ENCODE measurements around the gene NEK4.
A peak's percentile ranks its signal among the peaks of the same experiment; 100 is the strongest.
"Not testable (repeated sequence)": the region's sequence is repeated elsewhere in the genome, so short reads cannot be mapped to it uniquely, and the experiment has no call there.

NEK4 gene

GRCh38 chr3:52730681-52731080 is 40.1 kb downstream of the NEK4 start:
- DNase-seq = no peak

DNA sequence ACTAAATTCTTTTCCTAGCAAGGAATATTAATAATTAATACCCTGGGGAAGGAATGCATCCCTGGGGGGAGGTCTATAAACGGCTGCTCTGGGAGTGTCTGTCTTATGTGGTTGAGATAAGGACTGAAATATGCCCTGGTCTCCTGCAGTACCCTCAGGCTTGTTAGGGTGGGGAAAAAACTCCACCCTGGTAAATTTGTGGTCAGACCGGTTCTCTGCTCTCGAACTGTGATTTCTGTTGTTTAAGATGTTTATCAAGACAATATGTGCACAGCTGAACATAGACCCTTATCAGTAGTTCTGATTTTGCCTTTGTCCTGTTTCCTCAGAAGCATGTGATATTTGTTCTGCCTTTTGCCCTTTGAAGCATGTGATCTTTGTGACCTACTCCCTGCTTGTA is 42.0 kb downstream of the NEK4 start:
- DNase-seq = not testable (repeated sequence)

DNA sequence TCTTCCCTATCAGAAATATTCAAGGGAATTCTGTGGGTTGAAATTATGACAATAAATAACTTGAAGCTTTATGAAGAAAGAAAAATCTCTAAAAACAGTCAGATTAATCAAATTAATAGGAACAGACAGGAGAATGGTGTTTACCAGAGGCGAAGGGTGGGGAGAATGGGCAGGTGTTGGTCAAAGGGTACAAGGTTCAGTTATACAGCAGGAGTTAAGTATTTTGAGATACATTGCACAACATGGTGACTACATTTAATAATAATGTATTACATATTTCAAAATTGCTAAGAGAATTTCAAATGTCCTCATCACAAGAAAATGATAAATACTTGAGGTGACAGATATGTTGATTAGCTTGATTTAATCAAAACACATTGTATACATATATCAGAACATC is 46.2 kb downstream of the NEK4 start:
- no peak for DNase-seq

DNA sequence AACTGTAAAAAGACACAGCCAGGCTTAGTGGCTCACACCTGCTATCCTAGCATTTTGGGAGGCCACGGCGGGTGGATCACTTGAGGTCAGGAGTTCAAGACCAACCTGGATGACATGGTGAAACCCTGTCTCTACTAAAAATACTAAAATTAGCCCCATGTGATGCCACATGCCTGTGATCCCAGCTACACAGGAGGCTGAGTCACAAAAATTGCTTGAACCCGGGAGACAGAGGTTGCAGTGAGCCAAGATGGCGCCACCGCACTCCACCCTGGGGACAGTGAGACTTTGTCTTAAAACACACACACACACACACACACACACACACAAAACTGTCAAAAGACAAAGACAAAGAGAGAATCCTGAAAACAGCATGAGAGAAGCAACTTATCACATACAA is 46.8 kb downstream of the NEK4 start:
- DNase-seq = no peak

DNA sequence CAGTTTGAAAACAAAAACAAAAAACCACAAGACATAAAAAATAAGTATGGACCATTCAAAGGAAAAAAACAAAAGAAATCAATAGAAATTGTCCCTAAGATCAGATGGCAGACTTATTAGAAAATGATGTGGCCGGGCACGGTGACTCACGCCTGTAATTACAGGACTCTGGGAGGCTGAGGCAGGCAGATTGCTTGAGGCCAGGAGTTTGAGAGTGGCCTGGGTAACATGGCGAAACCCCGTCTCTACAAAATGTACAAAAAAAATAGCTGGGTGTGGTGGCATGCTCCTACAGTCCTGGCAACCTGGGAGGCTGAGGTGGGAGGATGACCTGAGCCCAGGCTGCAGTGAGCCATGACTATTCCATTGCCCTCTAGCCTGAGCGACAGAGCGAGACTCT is 48.2 kb downstream of the NEK4 start:
- no peak for DNase-seq

DNA sequence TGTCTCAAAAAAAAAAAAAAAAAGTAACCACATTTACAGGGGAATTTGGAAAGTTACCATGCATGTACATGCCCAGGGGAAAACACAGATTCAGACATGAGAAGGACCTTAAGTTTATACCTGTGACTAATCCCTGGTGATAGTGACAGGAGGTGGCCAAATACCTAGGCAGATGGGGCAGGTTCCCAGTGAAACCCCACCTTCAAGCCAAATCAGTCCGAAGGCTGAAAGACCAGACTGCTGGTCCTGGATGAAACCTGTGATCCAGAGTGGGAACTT is 49.1 kb downstream of the NEK4 start:
- DNase-seq = no peak

DNA sequence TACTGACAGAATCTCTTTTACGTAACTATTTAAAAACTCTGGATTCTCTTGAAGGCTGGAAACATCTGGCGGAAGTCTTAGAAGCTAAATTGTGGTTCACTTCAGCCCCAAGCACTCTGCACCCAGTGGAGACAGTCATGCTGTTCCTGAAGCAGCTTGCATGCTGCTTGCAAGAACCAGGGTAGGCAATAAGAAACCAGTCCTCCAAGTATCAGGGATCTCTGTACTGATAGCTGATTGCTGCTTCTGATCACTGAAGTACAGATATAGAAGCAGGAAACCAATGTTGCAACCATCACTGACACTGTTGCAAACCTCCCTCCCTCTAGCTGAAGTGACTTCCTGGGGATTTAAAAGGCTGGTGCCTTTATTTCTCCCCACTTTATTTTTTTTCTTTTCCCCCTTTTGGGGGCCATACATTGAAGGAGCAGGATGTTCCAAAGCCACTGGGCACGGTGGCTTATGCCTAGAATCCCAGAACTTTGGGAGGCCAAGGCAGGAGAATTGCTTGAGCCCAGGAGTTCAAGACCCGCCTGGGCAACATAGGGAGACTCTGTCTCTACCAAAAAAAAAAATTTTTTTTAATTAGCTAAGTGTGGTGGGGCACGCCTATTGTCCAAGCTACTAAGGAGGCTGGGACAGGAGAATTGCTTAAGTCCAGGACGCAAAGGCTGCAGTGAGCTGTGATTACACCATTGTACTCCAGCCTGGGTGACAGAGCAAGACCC is 49.6 kb downstream of the NEK4 start:
- DNase-seq = peak; percentile 14

DNA sequence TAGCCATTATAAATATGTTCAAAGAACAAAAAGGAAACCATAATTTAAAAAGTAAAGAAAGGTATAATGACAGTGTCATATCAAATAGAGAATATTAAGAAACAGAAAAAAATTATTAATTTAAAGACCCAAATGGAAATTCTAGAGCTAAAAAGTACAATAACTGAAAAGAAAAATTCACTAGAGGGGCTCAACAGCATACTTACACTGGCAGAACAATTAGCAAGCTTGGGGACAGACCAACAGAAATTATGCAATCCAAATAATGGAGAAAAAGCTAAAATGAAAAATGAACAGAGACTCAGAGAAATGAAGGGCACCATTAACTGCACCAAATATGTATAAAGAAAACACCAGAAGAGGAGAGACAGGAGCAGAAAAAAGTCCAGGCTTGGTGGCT is 51.1 kb downstream of the NEK4 start:
- DNase-seq = no peak

- no peak for DNase-seq
These were observed 54.9 kb downstream of the NEK4 start for GRCh38 chr3:52715714-52716305.

- no peak for DNase-seq
These were observed 56.1 kb downstream of the NEK4 start for GRCh38 chr3:52714335-52715302.

- DNase-seq = no peak
These were observed 58.2 kb downstream of the NEK4 start for GRCh38 chr3:52712291-52713212.

DNA sequence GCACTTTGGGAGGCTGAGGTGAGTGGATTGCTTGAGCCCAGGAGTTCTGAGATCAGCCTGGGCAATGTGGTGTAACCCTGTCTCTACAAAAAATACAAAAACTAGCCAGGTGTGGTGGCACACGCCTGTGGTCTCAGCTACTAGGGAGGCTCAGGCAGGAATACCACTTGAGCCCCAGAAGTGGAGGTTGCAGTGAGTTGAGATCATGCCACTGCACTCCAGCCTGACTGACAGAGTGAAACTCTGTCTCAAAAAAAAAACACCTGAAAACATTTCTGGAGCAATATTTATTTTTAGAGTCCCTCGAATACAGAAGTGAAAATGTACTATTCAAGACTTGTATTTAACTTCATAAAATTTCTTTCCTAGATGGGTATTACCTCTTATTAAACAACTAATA is 60.2 kb downstream of the NEK4 start:
- no peak for DNase-seq

GRCh38 chr3:52707585-52707984 is 63.2 kb downstream of the NEK4 start:
- no peak for DNase-seq

DNA sequence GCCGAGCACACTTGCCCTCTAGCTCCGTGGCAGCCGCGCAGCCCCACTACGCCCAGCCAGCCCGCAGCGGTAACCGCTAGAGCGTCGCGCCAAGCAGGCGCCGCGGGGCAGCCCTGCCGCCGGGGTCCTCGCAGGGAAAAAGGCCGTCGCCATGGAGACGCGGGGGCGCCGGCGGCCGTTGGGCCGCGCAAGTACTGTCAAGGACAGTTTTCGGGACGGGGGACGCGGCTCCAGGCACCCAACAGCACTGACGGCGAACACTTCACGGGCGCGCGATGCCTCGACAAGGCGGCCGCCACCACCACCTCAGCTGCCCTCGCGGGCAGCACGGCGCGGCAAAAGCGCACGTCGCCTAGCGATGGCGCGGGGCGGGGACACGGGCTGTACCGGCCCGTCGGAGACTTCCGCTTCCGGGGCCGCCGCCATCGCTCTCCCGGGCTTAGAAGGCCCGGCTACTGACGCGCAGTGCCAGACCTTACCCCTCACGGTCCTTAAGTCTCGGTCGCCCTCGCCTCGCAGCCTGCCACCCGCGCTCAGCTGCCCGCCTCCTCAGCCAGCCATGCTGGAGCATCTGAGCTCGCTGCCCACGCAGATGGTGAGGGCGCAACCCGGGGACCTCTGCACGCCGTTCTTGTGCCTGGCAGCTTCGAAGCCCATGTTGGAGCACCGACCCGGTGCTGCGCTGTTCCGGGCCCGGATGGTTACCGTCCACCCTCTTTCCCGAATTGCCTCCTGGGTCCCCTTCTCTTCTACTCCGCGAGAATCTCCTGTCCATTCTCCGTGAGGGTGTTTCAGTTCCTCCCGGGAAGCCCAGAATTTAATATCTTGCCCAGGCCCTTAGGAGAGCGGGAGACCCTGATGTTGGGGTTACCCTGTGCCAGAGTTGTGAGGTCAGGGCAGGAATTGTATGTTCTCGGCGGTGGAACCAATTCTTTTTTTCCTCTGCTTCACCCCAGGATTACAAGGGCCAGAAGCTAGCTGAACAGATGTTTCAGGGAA is 64.8 kb downstream of the NEK4 start, which contains the start of the genes GLT8D1 and SPCS1:
Gene GLT8D1, minus strand, starts transcription at position 104 of the 999 bp plus-strand sequence. CDS start 5,331 bp downstream, outside the sequence.
Gene SPCS1, plus strand, starts transcription at position 419 of the 999 bp plus-strand sequence. Its CDS starts 141 bp downstream, at position 560.
- peak; percentile 90 for DNase-seq

GRCh38 chr3:52705438-52705687 is 65.4 kb downstream of the NEK4 start:
- DNase-seq = no peak

DNA sequence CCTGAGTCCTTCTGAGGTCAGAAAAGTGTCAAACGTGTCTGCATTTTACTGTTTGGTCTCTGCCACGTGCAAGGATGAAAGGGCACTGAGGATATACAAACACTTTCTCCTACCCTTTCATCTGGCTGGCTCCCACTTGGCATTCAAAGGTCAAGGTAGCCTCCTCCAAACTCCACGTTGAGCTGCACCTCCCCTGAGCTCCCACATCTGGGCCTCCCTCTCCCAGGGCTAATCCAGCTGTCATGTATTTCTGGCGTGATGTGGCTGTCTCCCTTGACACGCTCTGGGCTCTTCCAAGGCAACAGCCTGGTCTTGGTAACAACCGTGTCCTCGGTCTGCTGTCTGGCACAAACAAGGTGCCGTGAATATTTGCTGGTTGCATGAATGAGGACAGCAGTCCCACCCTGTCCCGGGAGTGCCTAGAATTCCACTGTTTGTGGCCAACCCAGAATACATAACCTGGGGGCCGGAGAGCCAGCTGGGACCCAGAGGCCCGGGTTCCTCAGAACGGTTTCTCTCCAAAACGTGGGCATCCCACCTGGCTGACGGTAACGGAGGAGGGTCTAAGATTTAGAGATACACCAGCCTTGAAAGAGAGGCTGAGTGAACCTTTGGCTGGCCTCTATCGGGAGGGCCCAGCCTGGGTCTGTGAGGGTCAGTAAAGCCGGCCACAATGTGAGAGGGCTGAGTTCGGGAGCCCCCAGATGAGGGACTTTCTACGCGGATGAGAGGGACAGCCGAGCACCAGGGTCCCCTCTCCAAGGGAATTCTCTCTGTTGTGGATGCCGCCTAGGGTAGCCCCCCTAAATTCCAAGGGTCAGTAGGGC is 65.9 kb downstream of the NEK4 start:
- no peak for DNase-seq

- no peak for DNase-seq
These were observed 67.4 kb downstream of the NEK4 start for GRCh38 chr3:52703341-52703740.

GRCh38 chr3:52697632-52697965 is 73.1 kb downstream of the NEK4 start:
- no peak for DNase-seq

DNA sequence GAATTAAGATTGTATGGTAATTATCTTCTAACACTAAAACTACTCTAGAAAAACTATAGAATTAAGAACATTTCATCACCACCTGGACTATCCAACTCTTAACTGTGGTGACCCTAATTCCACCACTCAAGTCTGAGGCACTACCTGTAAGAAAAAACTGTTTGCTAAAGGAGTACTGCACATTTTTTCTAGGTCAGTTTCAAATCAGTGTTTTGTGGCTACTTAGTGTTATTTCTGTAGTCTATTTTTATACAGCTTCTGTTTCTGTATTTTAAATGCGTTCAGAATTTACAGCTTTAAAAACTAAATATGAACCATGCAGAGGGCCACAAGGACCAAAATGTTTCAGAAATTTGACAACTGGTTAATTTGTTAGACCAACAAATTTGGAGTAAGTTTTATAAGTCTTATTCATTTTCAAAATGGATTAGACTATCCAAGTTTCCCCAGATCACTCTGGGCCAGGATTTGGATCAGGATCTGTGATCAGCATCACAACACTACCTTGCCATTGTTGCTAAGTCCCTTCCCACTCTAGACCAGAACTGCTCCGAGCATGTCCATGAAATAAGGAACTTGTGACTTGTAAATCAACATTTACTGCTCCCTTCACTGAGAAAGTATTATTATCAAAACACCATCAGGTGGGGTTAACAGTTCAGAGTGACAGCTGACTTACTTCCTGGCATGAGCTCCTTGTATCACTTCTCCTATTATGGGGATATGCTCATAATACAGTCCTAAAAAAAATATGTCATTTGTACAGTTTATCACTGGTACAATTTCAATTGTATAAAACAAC is 73.7 kb downstream of the NEK4 start:
- no peak for DNase-seq
